Ovary (tissue), 9 donors: ENCODE data around the gene TMEM151B. TPM values are rescaled to one million over a fixed set of nuclear protein-coding genes. Genes with fewer than 3 reads are reported as not detected.

Source experiments
- DNase-seq, 5 donors: peaks; one replicate each; pipeline ENCODE4 v3.0.0-alpha.2; 2019 to 2020
- H3K27ac ChIP-seq, 2 donors: fragments of 200-600 bp; one replicate each; pipeline versions ENCODE4 v1.5.1 to v1.8.0; 2019 to 2022
- H3K27me3 ChIP-seq: fragments of 200-600 bp; one replicate; pipeline ENCODE4 v1.8.0; 2022
- H3K36me3 ChIP-seq: fragments of 200-600 bp; sonication (generic); one replicate; pipeline ENCODE4 v1.5.1; 2019
- H3K4me1 ChIP-seq: one replicate; pipeline ENCODE4 v1.8.1; 2013; ENCODE audit warnings: mild to moderate bottlenecking, moderate library complexity; ENCODE audit not compliant: insufficient read depth
- H3K4me3 ChIP-seq: fragments of 200-600 bp; sonication (generic); one replicate; pipeline ENCODE4 v1.5.1; 2017
- H3K9me3 ChIP-seq, 2 donors: fragments of 200-600 bp in 1 of 2; sonication (generic) in 1 of 2; one replicate each; pipeline versions ENCODE4 v1.5.1 to v1.8.1; 2013 to 2019; ENCODE audit warnings: mild to moderate bottlenecking in 1 of 2, moderate library complexity in 1 of 2
- CTCF ChIP-seq, 3 donors: fragments of 450-650 bp in 2 of 3; fragments of 200-600 bp in 1 of 3; IDR thresholded peaks; one replicate each; pipeline versions ENCODE4 v1.5.1 to v1.8.0; 2016 to 2022; ENCODE audit warnings: antibody characterized with exemption in 3 of 3, mild to moderate bottlenecking in 1 of 3
- EP300 ChIP-seq: sonication (generic); formaldehyde crosslinking; IDR thresholded peaks from one replicate; pipeline ENCODE4 v1.6.1; 2017; ENCODE audit warnings: antibody characterized with exemption
- POLR2A ChIP-seq: fragments of 450-650 bp; IDR thresholded peaks from one replicate; pipeline ENCODE4 v1.6.1; 2017; ENCODE audit warnings: antibody characterized with exemption, mild to moderate bottlenecking, moderate library complexity
- WGBS, 3 donors: extraction: QIAGEN DNeasy Blood & Tissue Kit in 1 of 3; methylation state at CpG; one replicate each; pipeline versions ENCODE4 v1.1.5 to v1.1.7; 2013 to 2017; 5-methylcytosine and 5-hydroxymethylcytosine counted together
- intact Hi-C, 4 donors: fragments of 100-400 bp; cut with DNase I; formaldehyde crosslinking; loops; one replicate each; pipeline versions ENCODE4 v1.11.0 to v1.15.1; 2022 to 2023
- polyA plus RNA-seq, 2 donors: library from polyadenylated mRNA; stranded (reverse); fragments of 200-250 nt in 1 of 2; fragments of 350-450 nt in 1 of 2; fragmentation: Illumina TruSeq in 1 of 2; extraction: RNeasy Lipid Tissue Mini Kit (QIAGEN cat#74804) in 1 of 2; gene quantifications; one replicate each; pipeline ENCODE4 v1.2.3, GENCODE V29; 2013 to 2014
- total RNA-seq, 7 donors: library from RNA; depleted of rRNA in 2 of 7; stranded (reverse); fragments of >200 nt in 2 of 7; fragmentation: NEBNext Ultra II Directional in 3 of 7; extraction: Animal tissue kit (Norgen Biotek cat#: 25700) in 3 of 7; gene quantifications; one replicate each; pipeline versions ENCODE4 v1.1.0 to v1.2.4, GENCODE V29; 2016 to 2023
- donor health status: DM: no; HTN: no; CAD: no; lungs with moderate emphysema.
- donor health status: DM: no; HTN: no; CAD: no.
- donor health status: Bipolar disorder and iron deficiency.
- donor health status: DM: yes; HTN: yes; CAD: no.
- donor health status: DM: no; HTN: no; CAD: no.
- donor health status: DM: yes; HTN: yes; CAD: no.

TMEM151B gene
- total and polyA plus RNA-seq, 9 donors, result under 0.01 to 0.12 (median 0.05) TPM; not detected in 4

- Histone ChIP-seq H3K36me3 (no peaks in the 10 kb centered on the region), H3K4me1 (peaks cover 9% of the 10 kb centered on the region), H3K27ac (no peak overlapping the region), H3K27me3 (no peaks in the 10 kb centered on the region), H3K9me3 (no peaks in the 10 kb centered on the region), H3K4me3 (no peak overlapping the region)
- DNase-seq, result no peak
- 14 to 20% (median 18%) methylated on average over 5 of the region's 5 CpGs for WGBS, 3 donors
- intact Hi-C loops, result no loop called here
- TF ChIP-seq POLR2A (no peak), CTCF (IDR thresholded peaks at IDR 0.05) (peak in 1 of 3 donors; percentile 61)
Observed at GRCh38 chr6:44268095-44268628, 2.1 kb upstream of the TMEM151B start.

DNA sequence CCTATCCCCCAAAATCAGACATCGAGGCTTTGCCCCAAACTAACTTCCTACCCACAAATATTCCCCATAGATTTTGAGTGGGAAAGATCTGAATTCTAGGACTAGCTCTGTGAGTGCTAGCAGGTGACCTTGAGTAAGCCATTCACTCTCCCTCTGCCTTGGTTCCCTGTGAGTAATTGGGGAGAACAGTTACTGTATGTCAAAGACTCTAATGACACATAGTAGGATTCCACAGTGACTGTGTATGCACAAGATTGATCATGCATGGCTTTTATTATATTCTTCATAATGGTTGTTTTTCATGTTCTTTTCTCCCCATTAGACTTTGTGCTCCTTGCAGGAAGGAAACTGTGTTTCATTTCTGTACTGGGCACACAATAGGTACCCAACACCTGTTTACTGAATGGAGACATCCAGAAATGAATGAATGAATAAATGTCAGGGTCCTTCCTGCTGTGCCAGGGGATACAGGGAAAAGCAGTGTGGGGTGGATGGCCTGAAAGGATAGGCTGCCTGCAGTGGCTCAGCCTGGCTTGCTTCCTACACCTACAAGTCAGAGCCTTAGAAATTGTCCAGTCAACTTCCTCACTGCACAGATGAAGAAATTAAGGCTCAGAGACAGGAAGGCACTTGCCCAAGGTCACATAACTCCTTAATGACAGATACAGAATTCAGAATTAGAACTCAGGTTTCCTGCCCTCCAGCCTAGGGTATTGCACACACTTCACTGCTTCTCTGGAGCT, 901 bp upstream of the TMEM151B start:
- peaks cover 3% of the 10 kb centered on the region for H3K4me1 ChIP-seq
- WGBS, 3 donors, result 72 to 78% (median 78%) methylated on average over 1 of the region's 1 CpG
- no peak for TF ChIP-seq EP300
- no peak for TF ChIP-seq POLR2A
- no peak for TF ChIP-seq CTCF (IDR thresholded peaks at IDR 0.05)
- H3K9me3 ChIP-seq, result no peaks in the 10 kb centered on the region
- H3K36me3 ChIP-seq, result no peaks in the 10 kb centered on the region
- no peak for DNase-seq
- no peaks in the 10 kb centered on the region for H3K27me3 ChIP-seq
- no peak overlapping the region for H3K27ac ChIP-seq
- no peak overlapping the region for H3K4me3 ChIP-seq
- intact Hi-C loops, result no loop called here

DNA sequence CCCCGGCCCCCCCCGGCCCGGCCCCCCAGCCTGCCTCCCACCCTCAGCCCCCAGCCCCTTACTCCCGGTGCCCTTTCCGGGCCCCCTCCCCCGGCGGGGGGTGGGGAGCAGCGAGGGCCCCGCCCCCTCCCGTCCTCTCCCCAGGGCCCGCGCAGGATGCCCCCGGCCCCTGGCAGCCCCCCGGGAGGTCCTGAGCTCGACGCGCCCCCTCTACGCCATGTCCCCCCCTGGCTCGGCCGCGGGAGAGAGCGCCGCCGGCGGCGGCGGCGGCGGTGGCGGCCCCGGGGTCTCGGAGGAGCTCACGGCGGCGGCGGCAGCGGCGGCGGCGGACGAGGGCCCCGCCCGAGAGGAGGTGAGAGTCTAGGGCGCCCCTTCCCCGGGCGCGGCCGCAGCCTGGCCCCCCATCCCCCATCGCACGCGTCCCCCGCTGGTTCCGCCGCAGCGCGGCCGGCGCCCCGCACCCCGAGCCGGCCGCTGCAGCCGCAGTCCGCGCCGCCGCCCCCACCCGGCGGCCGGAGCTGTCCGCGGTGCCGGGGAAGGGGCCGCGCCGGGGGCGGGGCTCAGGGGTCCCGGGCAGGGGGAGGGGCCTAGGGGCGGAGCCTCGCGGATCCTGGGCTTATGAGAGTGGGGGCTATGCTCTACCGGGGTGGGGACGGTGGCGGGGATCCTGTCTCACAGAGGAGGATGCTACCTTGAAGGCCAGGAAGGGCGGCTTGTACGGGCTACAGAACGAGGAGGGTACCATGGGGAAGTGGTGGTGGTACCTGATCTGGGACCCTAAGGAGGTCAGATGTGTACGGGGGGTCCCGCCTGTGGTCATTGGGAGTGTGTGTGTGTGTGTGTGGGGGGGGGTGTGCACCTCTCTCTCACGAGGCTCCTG, 516 bp downstream of the TMEM151B start:
- no peaks in the 10 kb centered on the region for H3K36me3 ChIP-seq
- H3K4me1 ChIP-seq, result no peaks in the 10 kb centered on the region
- no peak overlapping the region for H3K27ac ChIP-seq
- DNase-seq, result peak in 2 of 5 donors; percentile 40 to 47
- WGBS, 3 donors, result 1 to 4% (median 2%) methylated on average over 9 to 90 of the region's 90 CpGs
- no peaks in the 10 kb centered on the region for H3K27me3 ChIP-seq
- intact Hi-C loops, result no loop called here
- no peak for TF ChIP-seq POLR2A
- no peak for TF ChIP-seq CTCF (IDR thresholded peaks at IDR 0.05)
- no peak for TF ChIP-seq EP300
- H3K4me3 ChIP-seq, result no peak overlapping the region
- no peaks in the 10 kb centered on the region for H3K9me3 ChIP-seq

GRCh38 chr6:44271406-44271723, 1.1 kb downstream of the TMEM151B start:
- H3K9me3 ChIP-seq, result no peaks in the 10 kb centered on the region
- no peaks in the 10 kb centered on the region for H3K27me3 ChIP-seq
- no peak overlapping the region for H3K27ac ChIP-seq
- intact Hi-C loops, result no loop called here
- no peaks in the 10 kb centered on the region for H3K36me3 ChIP-seq
- TF ChIP-seq EP300 (no peak), CTCF (IDR thresholded peaks at IDR 0.05) (no peak), POLR2A (no peak)
- DNase-seq, result no peak
- H3K4me3 ChIP-seq, result no peak overlapping the region
- no peaks in the 10 kb centered on the region for H3K4me1 ChIP-seq
- 60 to 69% (median 62%) methylated on average over 6 of the region's 6 CpGs for WGBS, 3 donors
